ENCODE data around the gene NRP1. TPM values are rescaled to one million over a fixed set of nuclear protein-coding genes. Genes with fewer than 3 reads are reported as not detected.

The NRP1 gene
- total and polyA plus RNA-seq, 8 donors = 79.8 to 203 (median 164) TPM

- no peaks in the 10 kb centered on the region for H3K9me3 ChIP-seq
- H3K27ac ChIP-seq = no peak overlapping the region
- H3K27me3 ChIP-seq = no peaks in the 10 kb centered on the region
- no peaks in the 10 kb centered on the region for H3K4me1 ChIP-seq
- peaks cover 0 to 21% of the 10 kb centered on the region in 2 donors for H3K36me3 ChIP-seq
- no peak for ATAC-seq
- no peak for DNase-seq
- no peak overlapping the region for H3K4me3 ChIP-seq
- TF ChIP-seq CTCF (IDR thresholded peaks at IDR 0.05) = no peak
- intact Hi-C loops (cut with DNase I) = no loop called here
Observed at GRCh38 chr10:33176688-33177087, 157.8 kb downstream of the NRP1 start.

- intact Hi-C loops (cut with DNase I) = no loop called here
- Histone ChIP-seq H3K27ac (no peak overlapping the region), H3K4me3 (no peak overlapping the region), H3K4me1 (no peaks in the 10 kb centered on the region), H3K9me3 (no peaks in the 10 kb centered on the region), H3K27me3 (no peaks in the 10 kb centered on the region), H3K36me3 (peaks cover 0 to 9% of the 10 kb centered on the region in 2 donors)
- no peak for TF ChIP-seq CTCF (IDR thresholded peaks at IDR 0.05)
- DNase-seq (no peak), ATAC-seq (no peak)
Observed at GRCh38 chr10:33174674-33175434, 159.6 kb downstream of the NRP1 start.

- no peaks in the 10 kb centered on the region for H3K27me3 ChIP-seq
- peaks cover 0 to 6% of the 10 kb centered on the region in 2 donors for H3K4me1 ChIP-seq
- ATAC-seq = no peak
- no peak overlapping the region for H3K27ac ChIP-seq
- intact Hi-C loops (cut with DNase I) = no loop called here
- no peak for DNase-seq
- H3K9me3 ChIP-seq = no peaks in the 10 kb centered on the region
- no peaks in the 10 kb centered on the region for H3K36me3 ChIP-seq
- no peak for TF ChIP-seq CTCF (IDR thresholded peaks at IDR 0.05)
- no peak overlapping the region for H3K4me3 ChIP-seq
Observed at GRCh38 chr10:33165911-33166310, 168.6 kb downstream of the NRP1 start.

GRCh38 chr10:33164060-33164709, 170.3 kb downstream of the NRP1 start:
- Histone ChIP-seq H3K27ac (peak overlapping the region in 1 of 2 donors; percentile 23), H3K9me3 (no peaks in the 10 kb centered on the region), H3K4me3 (no peak overlapping the region), H3K4me1 (peaks cover 0 to 6% of the 10 kb centered on the region in 2 donors), H3K36me3 (no peaks in the 10 kb centered on the region), H3K27me3 (no peaks in the 10 kb centered on the region)
- DNase-seq (peak in 2 of 4 donors; percentile 11 to 30), ATAC-seq (peak; percentile 92)
- no peak for TF ChIP-seq CTCF (IDR thresholded peaks at IDR 0.05)
- intact Hi-C loops (cut with DNase I) = no loop called here

- Histone ChIP-seq H3K4me3 (no peak overlapping the region), H3K4me1 (peaks cover 0 to 6% of the 10 kb centered on the region in 2 donors), H3K9me3 (no peaks in the 10 kb centered on the region), H3K36me3 (no peaks in the 10 kb centered on the region), H3K27me3 (no peaks in the 10 kb centered on the region), H3K27ac (no peak overlapping the region)
- ATAC-seq = no peak
- intact Hi-C loops (cut with DNase I) = no loop called here
- DNase-seq = no peak
- TF ChIP-seq CTCF (IDR thresholded peaks at IDR 0.05) = no peak
Observed at GRCh38 chr10:33162248-33162575, 172.3 kb downstream of the NRP1 start.
